ENCODE data around the gene VPS13D.

DNA sequence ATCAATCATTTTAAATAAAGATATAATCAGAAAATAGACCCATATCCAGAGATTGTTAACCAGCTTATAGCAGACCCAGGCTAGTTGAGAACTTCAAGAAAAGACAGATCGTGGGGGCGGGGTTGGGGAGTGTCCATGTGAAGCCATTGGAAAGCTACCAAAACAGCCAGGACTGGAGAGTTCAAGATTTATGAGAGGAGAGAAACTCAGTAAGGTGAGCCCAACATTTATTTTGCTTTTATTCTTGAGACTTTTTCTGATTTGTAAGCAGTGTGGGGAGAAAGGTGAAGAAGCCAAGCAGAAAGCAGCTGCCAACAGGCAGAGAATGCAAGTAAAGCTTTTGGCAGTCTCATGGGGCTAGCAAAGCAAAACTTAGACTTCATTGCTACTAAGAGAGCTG lies 179.9 kb downstream of the VPS13D start:
- TF ChIP-seq, protein P1, sequence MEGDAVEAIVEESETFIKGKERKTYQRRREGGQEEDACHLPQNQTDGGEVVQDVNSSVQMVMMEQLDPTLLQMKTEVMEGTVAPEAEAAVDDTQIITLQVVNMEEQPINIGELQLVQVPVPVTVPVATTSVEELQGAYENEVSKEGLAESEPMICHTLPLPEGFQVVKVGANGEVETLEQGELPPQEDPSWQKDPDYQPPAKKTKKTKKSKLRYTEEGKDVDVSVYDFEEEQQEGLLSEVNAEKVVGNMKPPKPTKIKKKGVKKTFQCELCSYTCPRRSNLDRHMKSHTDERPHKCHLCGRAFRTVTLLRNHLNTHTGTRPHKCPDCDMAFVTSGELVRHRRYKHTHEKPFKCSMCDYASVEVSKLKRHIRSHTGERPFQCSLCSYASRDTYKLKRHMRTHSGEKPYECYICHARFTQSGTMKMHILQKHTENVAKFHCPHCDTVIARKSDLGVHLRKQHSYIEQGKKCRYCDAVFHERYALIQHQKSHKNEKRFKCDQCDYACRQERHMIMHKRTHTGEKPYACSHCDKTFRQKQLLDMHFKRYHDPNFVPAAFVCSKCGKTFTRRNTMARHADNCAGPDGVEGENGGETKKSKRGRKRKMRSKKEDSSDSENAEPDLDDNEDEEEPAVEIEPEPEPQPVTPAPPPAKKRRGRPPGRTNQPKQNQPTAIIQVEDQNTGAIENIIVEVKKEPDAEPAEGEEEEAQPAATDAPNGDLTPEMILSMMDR (conservative IDR thresholded peaks at IDR 0.05; ENCODE audit: low read depth in 2 of 2): no peak
- TF ChIP-seq, protein P2, sequence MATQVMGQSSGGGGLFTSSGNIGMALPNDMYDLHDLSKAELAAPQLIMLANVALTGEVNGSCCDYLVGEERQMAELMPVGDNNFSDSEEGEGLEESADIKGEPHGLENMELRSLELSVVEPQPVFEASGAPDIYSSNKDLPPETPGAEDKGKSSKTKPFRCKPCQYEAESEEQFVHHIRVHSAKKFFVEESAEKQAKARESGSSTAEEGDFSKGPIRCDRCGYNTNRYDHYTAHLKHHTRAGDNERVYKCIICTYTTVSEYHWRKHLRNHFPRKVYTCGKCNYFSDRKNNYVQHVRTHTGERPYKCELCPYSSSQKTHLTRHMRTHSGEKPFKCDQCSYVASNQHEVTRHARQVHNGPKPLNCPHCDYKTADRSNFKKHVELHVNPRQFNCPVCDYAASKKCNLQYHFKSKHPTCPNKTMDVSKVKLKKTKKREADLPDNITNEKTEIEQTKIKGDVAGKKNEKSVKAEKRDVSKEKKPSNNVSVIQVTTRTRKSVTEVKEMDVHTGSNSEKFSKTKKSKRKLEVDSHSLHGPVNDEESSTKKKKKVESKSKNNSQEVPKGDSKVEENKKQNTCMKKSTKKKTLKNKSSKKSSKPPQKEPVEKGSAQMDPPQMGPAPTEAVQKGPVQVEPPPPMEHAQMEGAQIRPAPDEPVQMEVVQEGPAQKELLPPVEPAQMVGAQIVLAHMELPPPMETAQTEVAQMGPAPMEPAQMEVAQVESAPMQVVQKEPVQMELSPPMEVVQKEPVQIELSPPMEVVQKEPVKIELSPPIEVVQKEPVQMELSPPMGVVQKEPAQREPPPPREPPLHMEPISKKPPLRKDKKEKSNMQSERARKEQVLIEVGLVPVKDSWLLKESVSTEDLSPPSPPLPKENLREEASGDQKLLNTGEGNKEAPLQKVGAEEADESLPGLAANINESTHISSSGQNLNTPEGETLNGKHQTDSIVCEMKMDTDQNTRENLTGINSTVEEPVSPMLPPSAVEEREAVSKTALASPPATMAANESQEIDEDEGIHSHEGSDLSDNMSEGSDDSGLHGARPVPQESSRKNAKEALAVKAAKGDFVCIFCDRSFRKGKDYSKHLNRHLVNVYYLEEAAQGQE (IDR thresholded peaks at IDR 0.05; ENCODE audit: unreplicated experiment): no peak
- TF ChIP-seq ZNF114 (CRISPR knock-in tag; IDR thresholded peaks at IDR 0.05) (no peak), CREB1 (CRISPR knock-in tag; IDR thresholded peaks at IDR 0.05; ENCODE audit: low read depth) (no peak), EZH2phosphoT487 (IDR thresholded peaks at IDR 0.05; ENCODE audit: unreplicated experiment) (no peak), EZH2 (IDR thresholded peaks at IDR 0.05; ENCODE audit: low read depth, unreplicated experiment) (no peak), POLR2AphosphoS5 (IDR thresholded peaks at IDR 0.05; ENCODE audit: low read depth) (no peak), JUNB (IDR thresholded peaks at IDR 0.05; ENCODE audit: unreplicated experiment) (no peak)
- TF ChIP-seq, protein P3, sequence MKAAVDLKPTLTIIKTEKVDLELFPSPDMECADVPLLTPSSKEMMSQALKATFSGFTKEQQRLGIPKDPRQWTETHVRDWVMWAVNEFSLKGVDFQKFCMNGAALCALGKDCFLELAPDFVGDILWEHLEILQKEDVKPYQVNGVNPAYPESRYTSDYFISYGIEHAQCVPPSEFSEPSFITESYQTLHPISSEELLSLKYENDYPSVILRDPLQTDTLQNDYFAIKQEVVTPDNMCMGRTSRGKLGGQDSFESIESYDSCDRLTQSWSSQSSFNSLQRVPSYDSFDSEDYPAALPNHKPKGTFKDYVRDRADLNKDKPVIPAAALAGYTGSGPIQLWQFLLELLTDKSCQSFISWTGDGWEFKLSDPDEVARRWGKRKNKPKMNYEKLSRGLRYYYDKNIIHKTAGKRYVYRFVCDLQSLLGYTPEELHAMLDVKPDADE (IDR thresholded peaks at IDR 0.05): no peak

All from GM23338 (cell line).